Panc1 (cell line): ENCODE data around the gene PDGFA. TPM values are rescaled to one million over a fixed set of nuclear protein-coding genes. Genes with fewer than 3 reads are reported as not detected.

Experiments
- ATAC-seq: fragments of 200-7000 bp; cut with Tn5 transposase; 2 replicates; pipeline ENCODE4 v1.9.1; 2020; ENCODE audit warnings: mild to moderate bottlenecking, moderate library complexity
- BruUV-seq: library from RNA; stranded (reverse); fragments of 400-500 nt; replicated peaks from 2 replicates; lab custom pipeline; 2021; lab: Mats Ljungman, UMichigan
- CTCF ChIA-PET: fragments of 300-600 bp; sonication (Branson Sonifier 250); formaldehyde crosslinking; loops from one replicate; lab custom pipeline; 2022; ENCODE audit warnings: antibody characterized with exemption; lab: Charles Lee
- POLR2A ChIA-PET: fragments of 300-600 bp; sonication (Branson Sonifier 250); formaldehyde crosslinking; loops from one replicate; lab custom pipeline; 2022; ENCODE audit warnings: antibody characterized with exemption; lab: Charles Lee
- DNase-seq: peaks from one replicate; pipeline ENCODE4 v3.0.0-alpha.2; 2010; ENCODE audit warnings: low read depth, low spot score
- H3K27ac ChIP-seq: 2 replicates; pipeline ENCODE4 v1.5.1; 2011; ENCODE audit warnings: mild to moderate bottlenecking, low read length, inconsistent platforms
- H3K27me3 ChIP-seq: fragments of 200-500 bp; sonication (Bioruptor generic); 2 replicates; pipeline ENCODE4 v1.6.0; 2014; ENCODE audit warnings: low read length, inconsistent platforms; ENCODE audit not compliant: control insufficient read depth, insufficient read depth
- H3K36me3 ChIP-seq: fragments of 200-500 bp; sonication (Bioruptor generic); 2 replicates; pipeline ENCODE4 v1.5.1; 2014; ENCODE audit warnings: inconsistent platforms, mild to moderate bottlenecking, low read length, moderate library complexity; ENCODE audit not compliant: control insufficient read depth, insufficient read depth
- H3K4me1 ChIP-seq: 2 replicates; pipeline ENCODE4 v1.5.1; 2011; ENCODE audit warnings: inconsistent platforms, mild to moderate bottlenecking, low read length, moderate library complexity; ENCODE audit not compliant: control insufficient read depth, insufficient read depth
- H3K4me3 ChIP-seq, 2 experiments: 2 replicates each; pipeline ENCODE4 v1.5.1; 2011 to 2012; ENCODE audit warnings: low read depth in 2 of 2, low read length in 2 of 2, mild to moderate bottlenecking in 2 of 2, inconsistent platforms in 1 of 2, moderate library complexity in 1 of 2
- H3K9me3 ChIP-seq: fragments of 200-500 bp; sonication (Bioruptor generic); 2 replicates; pipeline ENCODE4 v1.5.1; 2014; ENCODE audit warnings: low read depth, mild to moderate bottlenecking, inconsistent platforms, low read length, moderate library complexity; ENCODE audit not compliant: control insufficient read depth, insufficient read depth
- CTCF ChIP-seq: fragments of 450-650 bp; IDR thresholded peaks from 2 replicates; pipeline ENCODE4 v1.5.1; 2017; ENCODE audit warnings: mild to moderate bottlenecking
- POLR2AphosphoS5 ChIP-seq: IDR thresholded peaks from 2 replicates; pipeline ENCODE4 v1.6.1; 2012; ENCODE audit warnings: mild to moderate bottlenecking, low read depth, low read length, moderate library complexity
- SIN3A ChIP-seq: IDR thresholded peaks from 2 replicates; pipeline ENCODE4 v1.6.1; 2012; ENCODE audit warnings: low read depth, mild to moderate bottlenecking, low read length, moderate library complexity, borderline replicate concordance; ENCODE audit not compliant: insufficient read depth
- TCF7L2 ChIP-seq: IDR thresholded peaks from 2 replicates; pipeline ENCODE4 v1.6.1; 2011; ENCODE audit warnings: mild to moderate bottlenecking, low read depth, low read length, inconsistent platforms
- in situ Hi-C: cut with HindIII; loops from 2 replicates; pipeline ENCODE4 v1.10.0; 2016; ENCODE audit warnings: low sequenced_read_pairs, low pct_unique_long_range_greater_than_20kb
- intact Hi-C: fragments of 100-400 bp; cut with micrococcal nuclease; formaldehyde crosslinking; loops from one replicate; pipeline ENCODE4 v1.10.0; 2022; ENCODE audit not compliant: unreplicated experiment
- total RNA-seq: library from RNA; stranded (reverse); gene quantifications from one replicate; pipeline ENCODE4 v1.2.1, GENCODE V29; 2021; ENCODE audit not compliant: unreplicated experiment
- TF ChIP-seq, protein P1 (sequence below), 2 experiments: IDR thresholded peaks; 2 replicates each; pipeline ENCODE4 v1.6.1; 2011 to 2012; ENCODE audit warnings: low read depth in 2 of 2, control low read depth in 1 of 2, low read length in 1 of 2, mild to moderate bottlenecking in 1 of 2, moderate library complexity in 1 of 2; ENCODE audit not compliant: insufficient read depth in 1 of 2

Gene PDGFA
- total RNA-seq, 1 experiment from 2014 or later: 18.5 TPM

DNA sequence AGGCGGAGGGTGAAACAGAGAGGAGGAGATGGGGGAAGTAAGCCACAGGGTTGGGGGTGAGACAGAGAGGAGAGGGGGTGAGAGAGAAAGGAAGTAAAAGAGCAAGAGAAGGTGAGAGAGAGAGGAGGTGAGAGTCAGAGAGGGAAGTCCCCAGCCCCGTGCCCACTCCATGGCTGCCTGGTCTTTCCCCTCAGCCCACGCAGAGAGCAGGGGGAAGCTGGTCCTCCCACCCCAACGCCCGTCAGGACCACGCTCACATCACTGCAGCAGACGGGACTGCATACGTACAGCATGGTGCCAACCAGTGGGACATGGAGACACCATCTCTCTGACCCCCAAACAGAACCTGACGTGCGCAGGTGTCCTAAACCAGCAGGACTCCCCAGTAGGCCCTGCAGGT lies 12.1 kb upstream of the PDGFA start:
- no peak for DNase-seq
- Histone ChIP-seq H3K9me3 (no peaks in the 10 kb centered on the region), H3K27me3 (no peaks in the 10 kb centered on the region), H3K36me3 (no peaks in the 10 kb centered on the region), H3K4me3 (no peak overlapping the region), H3K27ac (no peak overlapping the region), H3K4me1 (peaks cover 6% of the 10 kb centered on the region)
- in situ Hi-C loops: no loop called here
- CTCF ChIA-PET: no interaction called here
- TF ChIP-seq CTCF (no peak), POLR2AphosphoS5 (no peak), TCF7L2 (no peak), SIN3A (no peak)
- TF ChIP-seq, protein P1, sequence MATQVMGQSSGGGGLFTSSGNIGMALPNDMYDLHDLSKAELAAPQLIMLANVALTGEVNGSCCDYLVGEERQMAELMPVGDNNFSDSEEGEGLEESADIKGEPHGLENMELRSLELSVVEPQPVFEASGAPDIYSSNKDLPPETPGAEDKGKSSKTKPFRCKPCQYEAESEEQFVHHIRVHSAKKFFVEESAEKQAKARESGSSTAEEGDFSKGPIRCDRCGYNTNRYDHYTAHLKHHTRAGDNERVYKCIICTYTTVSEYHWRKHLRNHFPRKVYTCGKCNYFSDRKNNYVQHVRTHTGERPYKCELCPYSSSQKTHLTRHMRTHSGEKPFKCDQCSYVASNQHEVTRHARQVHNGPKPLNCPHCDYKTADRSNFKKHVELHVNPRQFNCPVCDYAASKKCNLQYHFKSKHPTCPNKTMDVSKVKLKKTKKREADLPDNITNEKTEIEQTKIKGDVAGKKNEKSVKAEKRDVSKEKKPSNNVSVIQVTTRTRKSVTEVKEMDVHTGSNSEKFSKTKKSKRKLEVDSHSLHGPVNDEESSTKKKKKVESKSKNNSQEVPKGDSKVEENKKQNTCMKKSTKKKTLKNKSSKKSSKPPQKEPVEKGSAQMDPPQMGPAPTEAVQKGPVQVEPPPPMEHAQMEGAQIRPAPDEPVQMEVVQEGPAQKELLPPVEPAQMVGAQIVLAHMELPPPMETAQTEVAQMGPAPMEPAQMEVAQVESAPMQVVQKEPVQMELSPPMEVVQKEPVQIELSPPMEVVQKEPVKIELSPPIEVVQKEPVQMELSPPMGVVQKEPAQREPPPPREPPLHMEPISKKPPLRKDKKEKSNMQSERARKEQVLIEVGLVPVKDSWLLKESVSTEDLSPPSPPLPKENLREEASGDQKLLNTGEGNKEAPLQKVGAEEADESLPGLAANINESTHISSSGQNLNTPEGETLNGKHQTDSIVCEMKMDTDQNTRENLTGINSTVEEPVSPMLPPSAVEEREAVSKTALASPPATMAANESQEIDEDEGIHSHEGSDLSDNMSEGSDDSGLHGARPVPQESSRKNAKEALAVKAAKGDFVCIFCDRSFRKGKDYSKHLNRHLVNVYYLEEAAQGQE (IDR thresholded peaks at IDR 0.05; ENCODE audit: insufficient read depth in 1 of 2, low read depth in 2 of 2, low read length in 1 of 2): no peak
- BruUV-seq: no TSS peak
- intact Hi-C loops: no loop called here
- ATAC-seq: no peak
- POLR2A ChIA-PET: no interaction called here

GRCh38 chr7:528451-528850 lies 8.8 kb upstream of the PDGFA start:
- CTCF ChIA-PET: no interaction called here
- in situ Hi-C loops: no loop called here
- no TSS peak for BruUV-seq

More at GRCh38 chr7:528451-528850, 8.8 kb upstream of the PDGFA start:
- intact Hi-C loops: loop anchor here (10.0 kb wide), 1 partner anchor 106 kb away; no protein-coding TSS in a partner anchor
- H3K27me3 ChIP-seq: no peaks in the 10 kb centered on the region
- H3K4me1 ChIP-seq: peaks cover 12% of the 10 kb centered on the region
- no peak overlapping the region for H3K4me3 ChIP-seq
- no peak for ATAC-seq
- H3K36me3 ChIP-seq: no peaks in the 10 kb centered on the region
- POLR2A ChIA-PET: no interaction called here
- no peaks in the 10 kb centered on the region for H3K9me3 ChIP-seq
- no peak overlapping the region for H3K27ac ChIP-seq
- no peak for TF ChIP-seq TCF7L2
- TF ChIP-seq, protein P1 (IDR thresholded peaks at IDR 0.05; ENCODE audit: insufficient read depth in 1 of 2, low read depth in 2 of 2, low read length in 1 of 2): no peak
- no peak for TF ChIP-seq CTCF
- no peak for TF ChIP-seq POLR2AphosphoS5
- TF ChIP-seq SIN3A: no peak
- no peak for DNase-seq
